SK-N-MC (cell line): ENCODE measurements around the gene PCGF3.
"Not testable (repeated sequence)": the region's sequence is repeated elsewhere in the genome, so short reads cannot be mapped to it uniquely, and the experiment has no call there.

Experiments used
- DNase-seq: peaks from one replicate; pipeline ENCODE4 v3.0.0-alpha.2; 2011; ENCODE audit warnings: low read depth, low spot score
- H3K27ac ChIP-seq: fragments of 200-600 bp; sonication (generic); 2 replicates; pipeline ENCODE4 v1.5.1; 2016; ENCODE audit warnings: mixed run types
- H3K36me3 ChIP-seq: fragments of 200-600 bp; sonication (generic); 2 replicates; pipeline ENCODE4 v1.6.1; 2017; ENCODE audit warnings: antibody characterized with exemption, low read length, mixed read lengths; ENCODE audit not compliant: insufficient read depth
- H3K4me3 ChIP-seq: fragments of 200-600 bp; sonication (generic); 2 replicates; pipeline ENCODE4 v1.5.1; 2016
- H3K9ac ChIP-seq: fragments of 200-600 bp; sonication (generic); 2 replicates; pipeline ENCODE4 v1.8.0; 2017; ENCODE audit warnings: mixed run types, mixed read lengths; ENCODE audit not compliant: insufficient read length
- H3K9me3 ChIP-seq: fragments of 200-600 bp; sonication (generic); 2 replicates; pipeline ENCODE4 v1.6.1; 2017; ENCODE audit warnings: low read depth, mild to moderate bottlenecking, antibody characterized with exemption, low read length, moderate library complexity, mixed read lengths
- EZH2 ChIP-seq: fragments of 200-600 bp; sonication (generic); IDR thresholded peaks from one replicate; pipeline ENCODE4 v1.6.1; 2017; ENCODE audit warnings: antibody characterized with exemption
- FOXP2 ChIP-seq: optimal IDR thresholded peaks from 2 replicates; pipeline ENCODE3; 2011; ENCODE audit warnings: mild to moderate bottlenecking, moderate library complexity; ENCODE audit not compliant: insufficient read depth; ENCODE audit errors: extremely low read length, control extremely low read depth
- POLR2AphosphoS5 ChIP-seq: IDR thresholded peaks from 2 replicates; pipeline ENCODE4 v1.6.1; 2012; ENCODE audit warnings: mild to moderate bottlenecking, low read depth, low read length, borderline replicate concordance

The PCGF3 gene

DNA sequence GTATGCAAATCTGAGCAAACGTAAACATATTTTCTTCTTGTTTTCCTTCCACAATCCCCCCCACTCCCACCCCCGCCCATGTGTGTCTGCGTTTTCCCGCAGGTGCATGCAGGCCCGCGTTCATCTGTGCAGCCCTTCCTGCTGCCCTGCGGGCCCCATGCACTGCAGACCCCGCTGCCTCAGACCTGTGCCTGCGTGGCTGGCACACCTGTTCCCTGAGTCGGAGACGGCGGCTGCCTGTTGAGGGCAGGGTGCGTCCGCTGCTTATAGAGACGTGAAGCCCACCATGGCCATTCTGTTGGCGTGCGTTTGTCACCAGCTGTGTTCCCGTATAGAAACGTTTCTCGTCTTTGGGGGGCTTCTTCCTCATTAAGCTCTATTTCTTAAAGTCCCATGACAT is 51.5 kb downstream of the PCGF3 start:
- no peak overlapping the region for H3K4me3 ChIP-seq
- H3K27ac ChIP-seq, result no peak overlapping the region
- DNase-seq, result no peak
- TF ChIP-seq FOXP2 (no peak), EZH2 (no peak), POLR2AphosphoS5 (no peak)
- peaks cover 80% of the 10 kb centered on the region for H3K36me3 ChIP-seq
- no peak overlapping the region for H3K9ac ChIP-seq
- H3K9me3 ChIP-seq, result 0 out of 2 replicates have a peak, but pooled peaks cover 3% of the 10 kb centered on the region

DNA sequence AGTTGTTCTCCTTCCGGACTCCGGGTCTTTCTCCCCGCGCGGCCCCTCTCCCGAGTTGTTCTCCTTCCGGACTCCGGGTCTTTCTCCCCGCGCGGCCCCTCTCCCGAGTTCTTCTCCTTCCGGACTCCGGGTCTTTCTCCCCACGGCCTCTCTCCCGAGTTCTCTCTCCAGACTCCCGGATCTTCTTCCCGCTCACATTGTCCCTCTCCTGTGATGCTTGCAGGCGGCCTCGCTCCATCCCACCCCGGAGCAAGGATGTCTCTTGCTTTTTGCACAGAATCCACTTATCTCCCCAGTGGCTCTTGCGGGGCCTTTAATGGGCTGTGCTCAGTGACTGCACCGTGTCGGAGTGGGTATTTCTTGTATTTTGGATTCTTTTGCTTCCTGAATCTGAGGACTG is 54.2 kb downstream of the PCGF3 start:
- not testable (repeated sequence) for H3K9me3 ChIP-seq, DNase-seq, H3K4me3 ChIP-seq, H3K9ac ChIP-seq, H3K27ac ChIP-seq
- peaks cover 82% of the 10 kb centered on the region for H3K36me3 ChIP-seq

DNA sequence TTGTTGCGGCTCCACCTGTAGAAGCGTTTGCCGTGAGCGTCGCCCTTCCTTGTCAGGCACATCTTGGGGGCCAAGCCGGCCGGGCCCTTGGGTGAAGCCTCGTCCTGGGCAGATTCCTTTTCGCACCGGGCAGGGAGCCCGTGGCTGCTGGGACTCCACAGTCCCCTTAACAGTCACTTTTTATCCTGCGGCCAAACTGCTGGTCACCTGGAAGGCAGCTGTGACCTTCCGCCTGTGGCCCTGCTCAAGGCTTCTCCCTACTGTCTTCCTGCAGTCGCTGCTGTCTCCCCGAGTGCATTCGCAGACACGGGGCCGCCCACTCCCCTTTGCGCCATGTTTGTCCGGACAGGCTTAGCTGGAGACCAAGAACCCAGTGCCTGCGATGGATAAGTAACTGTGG is 55.0 kb downstream of the PCGF3 start:
- Histone ChIP-seq H3K36me3 (peaks cover 79% of the 10 kb centered on the region), H3K4me3 (no peak overlapping the region), H3K9ac (no peak overlapping the region), H3K9me3 (0 out of 2 replicates have a peak, but pooled peaks cover 3% of the 10 kb centered on the region), H3K27ac (no peak overlapping the region)
- TF ChIP-seq POLR2AphosphoS5, result no peak
- TF ChIP-seq EZH2, result no peak
- TF ChIP-seq FOXP2, result no peak
- no peak for DNase-seq

DNA sequence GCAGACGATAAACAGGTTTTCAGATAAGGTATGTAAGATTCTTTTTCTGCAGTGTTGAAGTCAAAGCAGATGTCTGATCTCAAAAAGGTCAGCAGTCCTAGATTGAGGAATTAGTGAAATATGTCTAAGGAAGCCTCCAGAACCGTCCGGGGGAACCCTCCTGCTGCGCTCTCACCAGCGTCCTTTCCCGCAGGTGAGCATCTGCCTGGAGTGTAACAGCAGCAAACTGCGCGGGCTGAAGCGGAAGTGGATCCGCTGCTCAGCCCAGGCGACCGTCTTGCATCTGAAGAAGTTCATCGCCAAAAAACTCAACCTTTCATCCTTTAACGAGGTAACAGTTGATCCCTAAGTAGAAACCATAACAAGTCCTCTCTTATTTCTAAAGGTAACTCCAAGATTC is 55.5 kb downstream of the PCGF3 start:
- Histone ChIP-seq H3K27ac (no peak overlapping the region), H3K9ac (no peak overlapping the region), H3K9me3 (0 out of 2 replicates have a peak, but pooled peaks cover 3% of the 10 kb centered on the region), H3K4me3 (no peak overlapping the region), H3K36me3 (peaks cover 79% of the 10 kb centered on the region)
- DNase-seq, result no peak
- TF ChIP-seq EZH2 (no peak), FOXP2 (no peak), POLR2AphosphoS5 (no peak)

DNA sequence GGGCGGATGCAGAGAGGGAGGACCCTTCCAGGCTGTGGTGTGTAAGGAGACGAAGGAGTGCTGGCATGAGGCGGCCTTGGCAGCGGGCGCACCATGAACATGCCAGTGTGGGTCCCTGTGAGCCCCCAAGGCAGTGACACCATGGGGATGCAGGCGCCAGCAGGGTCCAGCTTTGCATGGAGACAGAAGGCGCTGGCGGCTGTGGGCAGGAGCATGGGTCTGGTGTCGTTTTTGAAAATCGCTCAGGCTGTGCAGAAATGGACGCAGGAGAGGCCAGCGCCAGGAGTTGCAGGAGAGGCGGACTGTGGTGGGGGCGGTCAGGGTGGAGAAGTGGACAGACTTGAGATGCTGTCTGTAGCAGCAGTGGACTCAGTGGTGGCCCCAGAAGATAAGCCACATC is 56.1 kb downstream of the PCGF3 start:
- no peak for TF ChIP-seq POLR2AphosphoS5
- TF ChIP-seq FOXP2, result no peak
- TF ChIP-seq EZH2, result no peak
- no peak overlapping the region for H3K27ac ChIP-seq
- 0 out of 2 replicates have a peak, but pooled peaks cover 3% of the 10 kb centered on the region for H3K9me3 ChIP-seq
- H3K4me3 ChIP-seq, result no peak overlapping the region
- peaks cover 79% of the 10 kb centered on the region for H3K36me3 ChIP-seq
- no peak for DNase-seq
- H3K9ac ChIP-seq, result no peak overlapping the region

DNA sequence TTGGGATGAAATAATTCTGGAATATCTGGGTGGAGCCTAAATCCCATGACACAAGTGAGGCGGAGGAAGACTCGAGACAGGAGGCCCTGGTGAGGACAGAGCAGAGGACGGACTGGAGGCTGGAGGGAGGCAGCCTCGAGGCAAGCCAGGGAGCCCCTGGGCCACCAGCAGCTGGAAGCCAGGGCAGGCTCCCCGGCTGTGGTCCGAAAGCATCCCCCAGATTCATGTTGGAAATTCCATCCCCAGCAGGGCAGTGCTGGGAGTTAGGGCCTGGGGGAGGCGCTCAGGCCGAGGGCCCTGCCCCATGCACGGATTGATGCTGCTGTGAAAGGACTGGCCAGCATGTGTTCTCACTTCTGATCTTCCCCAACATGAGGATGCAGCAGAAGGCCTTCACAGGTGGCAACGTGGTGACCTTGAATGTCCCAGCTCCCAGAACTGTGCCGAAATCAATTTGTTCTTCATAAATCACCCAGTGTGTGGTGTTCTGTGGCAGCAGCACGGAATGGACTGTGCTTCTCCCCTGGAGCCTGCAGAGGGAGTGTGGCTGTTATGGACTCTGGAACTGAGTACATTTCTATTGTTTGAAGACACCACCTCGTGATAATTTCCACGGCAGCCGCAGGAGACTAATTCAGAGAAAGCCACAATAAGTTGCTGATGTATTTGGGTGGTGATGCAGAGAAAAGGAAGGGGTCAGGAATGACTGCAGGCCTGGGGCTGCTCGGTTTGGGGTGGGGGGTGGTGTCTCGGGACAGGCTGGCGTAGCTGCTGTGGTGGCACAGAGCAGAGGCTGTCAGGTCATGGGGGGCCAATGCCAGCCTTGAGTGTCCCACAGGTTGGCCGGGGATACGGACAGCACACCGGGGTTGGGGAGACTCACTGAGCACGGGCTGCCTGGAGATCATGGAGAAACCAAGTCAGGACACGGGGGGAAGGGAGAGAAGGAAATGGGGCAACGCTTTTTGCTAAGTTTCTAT is 56.9 kb downstream of the PCGF3 start:
- H3K9ac ChIP-seq, result no peak overlapping the region
- H3K9me3 ChIP-seq, result 0 out of 2 replicates have a peak, but pooled peaks cover 2% of the 10 kb centered on the region
- DNase-seq, result no peak
- peaks cover 79% of the 10 kb centered on the region for H3K36me3 ChIP-seq
- TF ChIP-seq FOXP2, result no peak
- no peak for TF ChIP-seq EZH2
- TF ChIP-seq POLR2AphosphoS5, result no peak
- no peak overlapping the region for H3K4me3 ChIP-seq
- no peak overlapping the region for H3K27ac ChIP-seq

DNA sequence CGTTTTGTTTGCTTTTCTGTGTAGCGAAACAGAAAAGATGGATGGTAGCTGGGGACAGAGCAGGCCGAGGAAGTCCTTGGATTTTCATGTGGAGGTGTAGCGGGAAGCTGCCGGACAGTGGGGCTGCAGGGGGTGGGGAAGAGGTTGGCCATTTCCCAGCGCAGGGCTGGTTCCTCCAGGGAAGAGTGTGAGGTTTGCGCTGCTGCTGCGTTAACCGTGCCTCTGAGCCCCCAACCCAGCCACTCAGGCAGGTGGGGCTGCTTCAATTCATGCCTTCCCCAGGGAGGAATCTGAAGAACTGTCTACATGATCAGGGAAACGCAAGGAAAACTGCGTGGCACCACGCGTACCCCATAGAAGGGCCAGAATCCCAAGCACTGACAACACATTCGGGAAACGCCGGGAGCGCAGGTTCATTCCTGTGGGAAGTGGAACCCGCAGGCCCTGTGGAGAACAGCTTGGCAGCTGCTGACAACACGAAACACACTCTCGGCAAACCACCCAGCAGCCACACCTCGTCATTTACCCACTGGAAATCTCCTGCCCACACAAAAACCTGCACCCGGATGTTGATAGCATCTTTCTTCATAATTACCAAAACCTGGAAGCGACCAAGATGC is 57.7 kb downstream of the PCGF3 start:
- no peak overlapping the region for H3K27ac ChIP-seq
- H3K4me3 ChIP-seq, result no peak overlapping the region
- DNase-seq, result no peak
- peaks cover 79% of the 10 kb centered on the region for H3K36me3 ChIP-seq
- TF ChIP-seq POLR2AphosphoS5 (no peak), EZH2 (no peak), FOXP2 (no peak)
- no peaks in the 10 kb centered on the region for H3K9me3 ChIP-seq
- H3K9ac ChIP-seq, result no peak overlapping the region

DNA sequence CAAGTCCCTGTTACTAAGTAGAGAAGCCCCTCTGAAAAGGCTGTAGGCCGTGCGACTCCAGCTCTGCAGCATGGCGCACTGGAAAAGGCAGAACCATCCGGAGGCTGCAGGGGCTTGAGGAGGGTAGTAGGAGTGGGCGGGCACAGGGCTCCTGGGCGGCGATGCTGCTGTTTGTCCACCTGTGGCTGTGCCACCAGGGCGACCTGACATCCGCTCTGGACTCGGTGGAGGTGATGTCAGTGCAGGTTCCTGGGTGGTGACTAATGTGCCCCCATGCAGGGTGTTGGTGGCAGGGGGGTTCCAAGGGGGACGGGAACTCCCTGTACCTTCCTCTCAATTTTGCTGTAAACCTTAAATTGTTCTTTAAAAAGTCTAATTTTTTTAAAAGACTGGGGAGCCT is 58.3 kb downstream of the PCGF3 start:
- Histone ChIP-seq H3K9ac (no peak overlapping the region), H3K36me3 (peaks cover 83% of the 10 kb centered on the region), H3K4me3 (no peak overlapping the region), H3K27ac (no peak overlapping the region), H3K9me3 (no peaks in the 10 kb centered on the region)
- no peak for TF ChIP-seq FOXP2
- TF ChIP-seq EZH2, result no peak
- TF ChIP-seq POLR2AphosphoS5, result peak; percentile 33; the same call in 1 of the 2 replicates
- no peak for DNase-seq
